ENCODE data around the gene FOXN3.
"Not testable (repeated sequence)": the region's sequence is repeated elsewhere in the genome, so short reads cannot be mapped to it uniquely, and the experiment has no call there.

Gene FOXN3

GRCh38 chr14:89123215-89123614 lies 293.8 kb downstream of the FOXN3 start:
- no peak for DNase-seq

GRCh38 chr14:89121968-89122620 lies 294.9 kb downstream of the FOXN3 start:
- no peak for DNase-seq

GRCh38 chr14:89117012-89117411 lies 300.0 kb downstream of the FOXN3 start:
- no peak for DNase-seq

GRCh38 chr14:89114109-89114508 lies 302.9 kb downstream of the FOXN3 start:
- no peak for DNase-seq

GRCh38 chr14:89112720-89113119 lies 304.3 kb downstream of the FOXN3 start:
- no peak for DNase-seq

GRCh38 chr14:89111766-89112543 lies 305.1 kb downstream of the FOXN3 start:
- not testable (repeated sequence) for DNase-seq

GRCh38 chr14:89111232-89111631 lies 305.8 kb downstream of the FOXN3 start:
- DNase-seq, result not testable (repeated sequence)

- DNase-seq, result no peak
These were observed 306.9 kb downstream of the FOXN3 start for GRCh38 chr14:89110110-89110509.

- no peak for DNase-seq
These were observed 308.4 kb downstream of the FOXN3 start for GRCh38 chr14:89108608-89109007.

- DNase-seq, result no peak
These were observed 309.4 kb downstream of the FOXN3 start for GRCh38 chr14:89107626-89108025.
